HUES48 (cell line): ENCODE data around the gene RYR3.

ENCODE experiments used
- H3K27ac ChIP-seq: one replicate; pipeline ENCODE4 v1.7.0; 2013; ENCODE audit warnings: low read depth, low read length, inconsistent platforms
- H3K27me3 ChIP-seq: 2 replicates; pipeline ENCODE4 v1.6.1; 2013; ENCODE audit warnings: mild to moderate bottlenecking, low read length; ENCODE audit not compliant: control insufficient read depth, insufficient read depth
- H3K36me3 ChIP-seq: 2 replicates; pipeline ENCODE4 v1.6.1; 2013; ENCODE audit warnings: low read length; ENCODE audit not compliant: control insufficient read depth, insufficient read depth
- H3K4me1 ChIP-seq: 2 replicates; pipeline ENCODE4 v1.6.1; 2013; ENCODE audit warnings: mild to moderate bottlenecking, low read length; ENCODE audit not compliant: control insufficient read depth, insufficient read depth
- H3K4me3 ChIP-seq: 2 replicates; pipeline ENCODE4 v1.5.1; 2013; ENCODE audit warnings: mild to moderate bottlenecking, low read depth, low read length
- H3K9ac ChIP-seq: 2 replicates; pipeline ENCODE4 v1.6.1; 2013; ENCODE audit warnings: mild to moderate bottlenecking, low read depth, low read length, moderate library complexity
- H3K9me3 ChIP-seq: 2 replicates; pipeline ENCODE4 v1.6.1; 2013; ENCODE audit warnings: low read length; ENCODE audit not compliant: control insufficient read depth, insufficient read depth

Gene RYR3

DNA sequence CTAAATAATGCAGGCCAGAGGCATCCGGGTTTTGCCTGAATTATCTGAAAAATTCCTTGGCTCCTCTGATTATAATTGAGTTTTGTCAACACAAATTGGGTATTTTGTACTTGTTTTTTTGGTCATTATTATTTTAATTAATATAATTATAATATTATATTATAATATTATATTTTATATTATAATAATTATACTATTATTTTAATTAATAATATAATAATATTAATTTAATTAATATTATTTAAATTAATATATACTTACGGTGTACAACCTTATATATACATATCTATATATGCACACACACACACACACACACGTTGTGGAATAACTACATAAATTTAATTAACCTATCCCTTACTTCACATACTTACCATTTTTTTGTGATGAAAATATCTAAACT lies 73.5 kb downstream of the RYR3 start:
- H3K9ac ChIP-seq = no peak overlapping the region

DNA sequence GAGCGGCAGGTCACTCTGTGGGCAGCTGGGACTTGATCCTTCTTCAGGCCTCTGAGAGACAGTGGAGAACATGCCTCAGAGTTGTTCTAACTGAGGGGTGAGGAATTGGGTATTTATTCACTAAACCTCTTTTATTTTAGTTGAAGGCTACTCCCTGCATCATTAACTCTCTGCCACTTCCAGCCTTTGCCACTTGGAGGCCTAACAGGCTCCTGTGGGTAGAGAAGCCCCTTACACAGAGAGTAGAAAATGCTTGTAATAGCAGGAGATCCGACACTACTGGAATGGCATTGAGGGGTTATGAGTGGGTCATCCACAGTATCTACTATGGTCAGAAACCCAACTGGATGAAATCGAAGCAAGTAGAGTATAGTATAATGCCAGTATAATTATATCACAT lies 81.7 kb downstream of the RYR3 start:
- H3K27ac ChIP-seq = no peak overlapping the region
- no peaks in the 10 kb centered on the region for H3K9me3 ChIP-seq
- no peaks in the 10 kb centered on the region for H3K27me3 ChIP-seq
- no peak overlapping the region for H3K4me3 ChIP-seq
- H3K36me3 ChIP-seq = no peaks in the 10 kb centered on the region
- no peak overlapping the region for H3K9ac ChIP-seq
- peaks cover 8% of the 10 kb centered on the region; the same call in 1 of the 2 replicates for H3K4me1 ChIP-seq

More for the DNA sequence above, 73.5 kb downstream of the RYR3 start:
- Histone ChIP-seq H3K9me3 (no peaks in the 10 kb centered on the region), H3K27ac (no peak overlapping the region), H3K4me3 (no peak overlapping the region), H3K4me1 (no peaks in the 10 kb centered on the region), H3K36me3 (no peaks in the 10 kb centered on the region), H3K27me3 (no peaks in the 10 kb centered on the region)

DNA sequence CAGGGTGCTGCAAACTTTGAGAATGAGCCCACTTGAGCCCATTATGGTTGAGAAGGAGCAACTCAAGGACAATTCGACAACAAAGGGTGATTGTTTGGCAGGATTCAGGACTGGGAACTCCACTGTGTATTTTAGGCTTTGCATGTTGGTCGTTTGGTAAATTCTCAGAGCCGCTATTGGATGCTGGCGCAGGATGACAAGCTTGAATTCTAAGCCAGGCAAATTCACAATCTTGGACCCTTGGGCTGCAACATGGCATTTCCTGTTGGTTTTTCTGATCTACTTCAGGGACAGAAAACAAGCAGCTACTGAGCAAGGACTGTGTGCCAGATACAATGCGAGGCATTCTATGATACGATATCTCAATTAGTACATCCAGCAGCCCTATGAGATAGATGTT lies 82.8 kb downstream of the RYR3 start:
- Histone ChIP-seq H3K27ac (no peak overlapping the region), H3K4me3 (no peak overlapping the region), H3K27me3 (no peaks in the 10 kb centered on the region), H3K4me1 (peaks cover 8% of the 10 kb centered on the region; the same call in 1 of the 2 replicates), H3K9me3 (no peaks in the 10 kb centered on the region), H3K36me3 (no peaks in the 10 kb centered on the region), H3K9ac (no peak overlapping the region)

DNA sequence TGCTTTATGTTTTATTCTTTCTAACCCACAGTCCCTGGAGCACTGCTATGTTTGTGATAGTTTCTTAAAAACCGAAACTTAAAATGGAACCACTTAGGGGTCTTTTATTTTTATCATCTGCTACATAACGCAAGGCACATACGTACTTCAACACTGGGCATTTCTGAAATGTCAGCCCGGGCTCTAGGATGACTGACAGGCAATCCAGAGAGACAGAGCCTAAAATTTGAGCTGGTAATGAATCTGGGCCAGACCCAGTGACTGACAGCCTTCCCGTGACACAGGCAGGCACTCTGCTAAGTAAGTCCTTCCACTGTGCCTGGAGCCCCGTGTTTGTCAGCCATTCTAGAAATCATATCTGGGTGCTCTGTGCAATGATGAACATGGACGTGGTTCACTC lies 84.6 kb downstream of the RYR3 start:
- H3K36me3 ChIP-seq = no peaks in the 10 kb centered on the region
- H3K27me3 ChIP-seq = no peaks in the 10 kb centered on the region
- H3K9ac ChIP-seq = no peak overlapping the region
- H3K27ac ChIP-seq = no peak overlapping the region
- peaks cover 11% of the 10 kb centered on the region; the same call in 1 of the 2 replicates for H3K4me1 ChIP-seq
- no peak overlapping the region for H3K4me3 ChIP-seq
- no peaks in the 10 kb centered on the region for H3K9me3 ChIP-seq

DNA sequence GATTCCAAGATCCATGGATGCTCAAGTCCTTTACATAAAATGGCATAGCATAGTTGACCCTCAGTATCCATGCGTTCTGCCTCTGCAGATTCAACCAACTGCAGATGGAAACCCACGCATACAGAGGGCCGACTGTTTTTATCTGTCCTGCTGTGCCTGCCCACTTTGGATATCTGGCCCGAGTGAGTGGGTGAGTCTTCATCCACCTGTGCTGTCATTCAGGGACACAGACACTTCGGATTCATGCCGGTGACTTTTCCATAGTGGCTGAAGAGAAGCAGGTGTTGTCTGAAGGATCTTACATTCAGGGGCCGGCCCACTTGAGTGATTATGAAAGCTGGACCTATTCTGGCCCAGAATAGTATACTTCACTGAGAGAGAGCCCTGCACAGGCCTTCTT lies 85.1 kb downstream of the RYR3 start:
- Histone ChIP-seq H3K36me3 (no peaks in the 10 kb centered on the region), H3K4me3 (no peak overlapping the region), H3K4me1 (peaks cover 16% of the 10 kb centered on the region; the same call in 1 of the 2 replicates), H3K9me3 (no peaks in the 10 kb centered on the region), H3K9ac (no peak overlapping the region), H3K27me3 (no peaks in the 10 kb centered on the region), H3K27ac (no peak overlapping the region)

DNA sequence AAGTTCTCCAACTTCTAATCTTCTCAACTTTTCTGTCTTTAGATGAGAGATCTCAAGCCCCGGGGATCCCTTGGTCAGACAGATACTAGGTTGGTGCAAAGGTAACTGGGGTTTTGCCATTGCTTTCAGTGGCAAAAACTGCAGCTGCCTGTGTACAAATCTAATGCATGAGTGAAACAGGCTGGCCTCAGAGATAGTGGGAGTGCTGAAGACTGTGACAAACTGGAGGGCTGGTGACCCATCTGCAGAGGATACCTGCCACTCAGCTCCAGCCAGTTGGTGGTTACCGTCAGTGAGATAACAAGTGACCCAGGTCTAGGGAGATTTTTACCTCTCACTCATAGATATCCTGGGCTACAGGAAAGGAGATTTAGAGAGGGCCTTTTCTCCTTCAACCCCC lies 85.7 kb downstream of the RYR3 start:
- Histone ChIP-seq H3K9me3 (no peaks in the 10 kb centered on the region), H3K27ac (no peak overlapping the region), H3K36me3 (no peaks in the 10 kb centered on the region), H3K27me3 (no peaks in the 10 kb centered on the region), H3K9ac (no peak overlapping the region), H3K4me3 (no peak overlapping the region), H3K4me1 (peaks cover 16% of the 10 kb centered on the region; the same call in 1 of the 2 replicates)

DNA sequence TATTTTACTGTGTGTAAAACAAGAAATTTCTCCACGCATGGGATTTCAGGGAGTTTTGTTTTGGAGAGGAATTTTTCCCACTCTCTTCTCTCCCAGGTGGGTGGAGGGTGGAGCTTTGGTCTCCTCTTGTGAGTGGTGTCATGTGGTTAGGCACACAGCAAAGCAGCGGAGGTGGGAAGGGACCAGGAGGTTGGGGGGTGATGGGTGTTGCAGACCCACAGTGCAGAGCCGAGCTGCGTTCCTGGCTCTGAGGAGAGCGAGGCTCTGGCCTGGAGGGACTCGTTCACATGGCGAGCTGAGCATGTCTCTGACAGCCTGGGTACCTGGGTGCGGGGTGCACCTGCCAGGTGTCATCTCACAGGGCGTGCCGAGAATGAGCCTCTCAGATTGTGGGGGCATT lies 87.8 kb downstream of the RYR3 start:
- H3K9ac ChIP-seq = no peak overlapping the region
- H3K4me1 ChIP-seq = peaks cover 16% of the 10 kb centered on the region; the same call in 1 of the 2 replicates
- no peak overlapping the region for H3K4me3 ChIP-seq
- no peaks in the 10 kb centered on the region for H3K36me3 ChIP-seq
- H3K27me3 ChIP-seq = no peaks in the 10 kb centered on the region
- H3K27ac ChIP-seq = no peak overlapping the region
- no peaks in the 10 kb centered on the region for H3K9me3 ChIP-seq

DNA sequence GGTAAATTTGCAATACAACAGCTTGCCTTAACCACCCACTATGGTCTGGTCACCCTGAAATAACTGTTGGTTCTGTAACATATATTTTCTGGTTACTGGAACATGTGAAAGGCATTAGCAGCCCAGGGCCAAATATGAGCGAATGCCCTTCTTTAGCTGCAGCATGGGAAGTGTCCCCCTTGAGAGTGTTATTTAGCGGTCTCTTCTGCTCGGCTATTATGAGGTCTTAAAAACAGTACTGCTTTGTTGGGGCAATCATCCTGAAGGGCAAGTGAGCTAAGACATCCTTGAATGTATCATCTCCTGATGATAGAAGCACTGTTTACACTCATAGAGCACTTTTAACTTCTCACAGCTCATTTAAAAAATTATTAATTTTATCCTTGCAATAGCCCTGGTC lies 90.2 kb downstream of the RYR3 start:
- Histone ChIP-seq H3K9ac (no peak overlapping the region), H3K4me1 (peaks cover 16% of the 10 kb centered on the region; the same call in 1 of the 2 replicates), H3K36me3 (no peaks in the 10 kb centered on the region), H3K27ac (no peak overlapping the region), H3K9me3 (no peaks in the 10 kb centered on the region), H3K4me3 (no peak overlapping the region), H3K27me3 (no peaks in the 10 kb centered on the region)

DNA sequence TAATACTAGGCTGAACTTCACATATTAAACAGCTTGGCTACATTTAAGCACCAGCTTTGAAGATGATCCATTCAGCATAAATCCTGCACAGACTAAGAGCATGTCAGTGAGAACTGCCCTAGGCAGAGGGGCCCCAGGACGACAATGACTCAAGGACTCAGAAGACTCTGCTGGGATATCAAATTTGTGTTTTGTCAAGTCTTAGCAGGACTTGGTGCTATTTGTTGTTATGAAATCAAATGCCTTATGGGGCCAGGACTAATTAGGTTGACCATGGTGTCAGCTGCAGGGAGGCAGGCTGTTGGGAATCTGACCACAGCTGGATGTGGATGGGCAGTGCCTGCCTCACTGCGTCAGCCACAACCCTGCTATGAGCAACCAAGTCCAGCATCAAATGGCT lies 91.8 kb downstream of the RYR3 start:
- Histone ChIP-seq H3K4me1 (peaks cover 8% of the 10 kb centered on the region; the same call in 1 of the 2 replicates), H3K36me3 (no peaks in the 10 kb centered on the region), H3K9me3 (no peaks in the 10 kb centered on the region), H3K27me3 (no peaks in the 10 kb centered on the region), H3K4me3 (no peak overlapping the region), H3K27ac (no peak overlapping the region), H3K9ac (no peak overlapping the region)

DNA sequence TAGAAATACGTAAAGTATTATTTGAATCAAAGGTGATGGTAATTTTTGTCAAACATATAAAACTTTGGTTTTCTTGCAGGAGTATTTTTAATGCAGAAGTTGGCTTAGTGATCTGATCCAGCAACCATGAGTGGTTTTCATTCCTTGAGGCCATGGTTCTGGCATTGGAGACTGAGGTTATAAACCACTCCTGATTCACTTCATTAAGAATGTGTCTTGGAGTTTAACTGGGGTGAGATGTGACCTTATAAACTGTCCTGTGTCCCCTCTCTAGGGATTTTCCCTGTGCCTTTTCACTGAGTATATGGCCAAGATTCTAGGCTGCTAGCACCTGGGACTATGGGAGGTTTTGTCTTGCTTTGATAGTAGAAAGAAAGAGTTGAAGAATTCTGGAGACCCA lies 94.3 kb downstream of the RYR3 start:
- Histone ChIP-seq H3K9me3 (no peaks in the 10 kb centered on the region), H3K4me3 (no peak overlapping the region), H3K4me1 (peaks cover 8% of the 10 kb centered on the region; the same call in 1 of the 2 replicates), H3K9ac (no peak overlapping the region), H3K36me3 (no peaks in the 10 kb centered on the region), H3K27ac (no peak overlapping the region), H3K27me3 (no peaks in the 10 kb centered on the region)

DNA sequence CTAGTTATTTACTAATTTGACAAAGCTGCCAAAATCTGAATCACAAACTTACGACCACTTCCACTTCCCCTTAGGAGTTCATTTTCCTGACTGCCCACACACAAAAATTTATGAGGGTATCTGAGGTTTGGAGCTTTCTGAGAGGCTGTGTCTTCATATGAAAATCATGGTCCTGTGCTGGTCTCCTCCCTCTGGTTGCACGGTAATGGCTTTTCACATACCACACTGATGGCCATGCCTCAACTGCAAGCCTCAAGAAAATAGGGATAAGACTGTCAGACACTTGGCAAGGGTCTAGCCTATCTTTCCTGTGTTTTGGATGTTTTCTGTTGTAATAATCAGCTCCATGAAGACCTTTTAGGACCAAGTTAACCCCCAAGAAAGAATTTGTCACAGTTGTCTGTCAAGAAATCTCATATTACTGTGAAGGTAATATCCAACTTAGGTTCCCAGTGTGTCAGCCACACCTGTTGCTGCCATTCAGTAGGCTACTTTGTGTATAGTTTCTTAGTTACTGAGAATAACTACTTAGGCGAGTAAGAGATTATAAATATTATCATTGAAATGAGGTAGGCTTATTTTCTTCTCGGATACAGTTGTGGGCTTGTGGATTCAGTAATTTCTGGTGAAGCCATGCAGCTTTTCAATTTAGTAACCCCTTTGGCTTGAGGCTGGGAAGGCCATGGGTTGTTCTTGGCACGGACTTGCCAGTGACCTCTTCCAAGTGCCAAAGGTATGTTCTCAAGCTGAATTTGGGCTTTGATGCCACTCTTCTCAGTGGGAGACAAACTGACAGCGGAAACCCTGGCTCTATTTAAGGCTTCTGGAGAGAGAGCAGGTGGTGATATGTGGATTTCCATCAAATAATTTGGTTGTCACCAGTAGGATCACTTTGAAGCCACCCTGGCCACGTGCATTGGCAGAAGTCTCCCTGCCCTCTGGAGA lies 101.1 kb downstream of the RYR3 start:
- Histone ChIP-seq H3K36me3 (no peaks in the 10 kb centered on the region), H3K4me1 (no peaks in the 10 kb centered on the region), H3K9ac (no peak overlapping the region), H3K4me3 (no peak overlapping the region), H3K9me3 (no peaks in the 10 kb centered on the region), H3K27me3 (no peaks in the 10 kb centered on the region), H3K27ac (no peak overlapping the region)
